Left cardiac atrium (tissue), 4 donors: Measurements from ENCODE around the gene EGFR. TPM values are rescaled to one million over a fixed set of nuclear protein-coding genes. Genes with fewer than 3 reads are reported as not detected.

Experiments used
- ATAC-seq, 2 donors: fragments of 200-7000 bp; cut with Tn5 transposase; one replicate each; pipeline ENCODE4 v1.9.1; 2020; ENCODE audit warnings: mild to moderate bottlenecking in 2 of 2, moderate library complexity in 2 of 2
- DNase-seq: peaks from one replicate; pipeline ENCODE4 v3.0.0-alpha.2; 2020
- intact Hi-C, 2 donors: fragments of 100-400 bp; cut with DNase I; formaldehyde crosslinking; loops; one replicate each; pipeline versions ENCODE4 v1.14.1 to v1.15.1; 2022 to 2023
- total RNA-seq, 2 donors: library from RNA; stranded (reverse); fragmentation: NEBNext Ultra II Directional; extraction: Animal tissue kit (Norgen Biotek cat#: 25700); gene quantifications; one replicate each; pipeline ENCODE4 v1.2.1, GENCODE V29; 2021
- donor health status: DM: no; HTN: yes; CAD: no.
- donor health status: DM: no; HTN: yes; CAD: no; lungs with severe emphysema.
- donor health status: DM: yes; HTN: yes; CAD: no.
- donor health status: Dilated cardiomyopathy.

Gene EGFR
- total RNA-seq, 2 donors from 2014 or later, result 23.3 to 26.6 TPM

GRCh38 chr7:55145606-55146005, 126.8 kb downstream of the EGFR start:
- no peak for ATAC-seq
- intact Hi-C loops, result no loop called here

GRCh38 chr7:55147101-55147500, 128.3 kb downstream of the EGFR start:
- intact Hi-C loops, result no loop called here
- ATAC-seq (no peak), DNase-seq (no peak)

More at GRCh38 chr7:55145606-55146005, 126.8 kb downstream of the EGFR start:
- no peak for DNase-seq

GRCh38 chr7:55147736-55148135, 128.9 kb downstream of the EGFR start:
- intact Hi-C loops, result no loop called here
- ATAC-seq (no peak), DNase-seq (no peak)

- ATAC-seq (no peak), DNase-seq (no peak)
- intact Hi-C loops, result no loop called here
These were observed 129.8 kb downstream of the EGFR start for GRCh38 chr7:55148571-55148970.

- ATAC-seq (no peak), DNase-seq (no peak)
- intact Hi-C loops, result no loop called here
These were observed 130.2 kb downstream of the EGFR start for GRCh38 chr7:55149001-55149400.

- DNase-seq (no peak), ATAC-seq (no peak)
- intact Hi-C loops, result no loop called here
These were observed 131.3 kb downstream of the EGFR start for GRCh38 chr7:55150166-55150565.

- intact Hi-C loops, result no loop called here
- DNase-seq (no peak), ATAC-seq (peak; percentile 35 to 57)
These were observed 132.1 kb downstream of the EGFR start for GRCh38 chr7:55150709-55151451.

- intact Hi-C loops, result no loop called here
- ATAC-seq, result no peak
- no peak for DNase-seq
These were observed 133.7 kb downstream of the EGFR start for GRCh38 chr7:55152516-55152915.

GRCh38 chr7:55154096-55154495, 135.3 kb downstream of the EGFR start:
- ATAC-seq (no peak), DNase-seq (no peak)
- intact Hi-C loops, result no loop called here

- no peak for ATAC-seq
- intact Hi-C loops, result no loop called here
- no peak for DNase-seq
These were observed 136.7 kb downstream of the EGFR start for GRCh38 chr7:55155351-55156117.

GRCh38 chr7:55156919-55157763, 138.3 kb downstream of the EGFR start:
- ATAC-seq (peak; percentile 63 to 73), DNase-seq (peak; percentile 38)
- intact Hi-C loops, result no loop called here

- intact Hi-C loops, result no loop called here
- no peak for DNase-seq
- no peak for ATAC-seq
These were observed 138.9 kb downstream of the EGFR start for GRCh38 chr7:55157764-55158105.

GRCh38 chr7:55158541-55159382, 139.9 kb downstream of the EGFR start:
- intact Hi-C loops, result no loop called here
- DNase-seq (no peak), ATAC-seq (peak in 1 of 2 donors; percentile 36)

- intact Hi-C loops, result no loop called here
These were observed 141.7 kb downstream of the EGFR start for GRCh38 chr7:55160539-55160938.

GRCh38 chr7:55161154-55161687, 142.4 kb downstream of the EGFR start:
- DNase-seq, result no peak
- ATAC-seq, result peak in 1 of 2 donors; percentile 12
- intact Hi-C loops, result no loop called here

More at GRCh38 chr7:55160539-55160938, 141.7 kb downstream of the EGFR start:
- DNase-seq (no peak), ATAC-seq (no peak)

- DNase-seq (no peak), ATAC-seq (no peak)
- intact Hi-C loops, result no loop called here
These were observed 143.7 kb downstream of the EGFR start for GRCh38 chr7:55162476-55162875.

- intact Hi-C loops, result no loop called here
- DNase-seq (no peak), ATAC-seq (peak; percentile 84 to 90)
These were observed 144.9 kb downstream of the EGFR start for GRCh38 chr7:55163733-55164132.

GRCh38 chr7:55164527-55164926, 145.7 kb downstream of the EGFR start:
- intact Hi-C loops, result no loop called here
- DNase-seq (no peak), ATAC-seq (no peak)
